ENCODE results near the gene COTL1. TPM values are rescaled to one million over a fixed set of nuclear protein-coding genes. Genes with fewer than 3 reads are reported as not detected.

The COTL1 gene
- total RNA-seq, 1 donor from 2014 or later, result 531 TPM

GRCh38 chr16:84544031-84544773 lies 73.7 kb downstream of the COTL1 start:
- DNase-seq (ENCODE audit: low spot score), result no peak
- H3K27me3 Mint-ChIP-seq (ENCODE audit: insufficient read depth), result no peaks in the 10 kb centered on the region
- H3K27ac Mint-ChIP-seq, result peak overlapping the region; percentile 42
- peak overlapping the region; percentile 43 for H3K4me3 Mint-ChIP-seq
- peaks cover 25% of the 10 kb centered on the region for H3K36me3 Mint-ChIP-seq (ENCODE audit: low read depth)
- no peaks in the 10 kb centered on the region for H3K9me3 Mint-ChIP-seq
- H3K4me1 Mint-ChIP-seq (ENCODE audit: low read depth), result peaks cover 54% of the 10 kb centered on the region
- intact Hi-C loops (cut with micrococcal nuclease), result no loop called here

- Mint-ChIP-seq H3K27me3 (ENCODE audit: insufficient read depth) (no peaks in the 10 kb centered on the region), H3K9me3 (no peaks in the 10 kb centered on the region), H3K4me3 (no peak overlapping the region), H3K4me1 (ENCODE audit: low read depth) (peaks cover 49% of the 10 kb centered on the region), H3K27ac (peak overlapping the region; percentile 10), H3K36me3 (ENCODE audit: low read depth) (peaks cover 25% of the 10 kb centered on the region)
- intact Hi-C loops (cut with micrococcal nuclease), result no loop called here
- DNase-seq (ENCODE audit: low spot score), result no peak
Observed at GRCh38 chr16:84543253-84543652, 74.6 kb downstream of the COTL1 start.

GRCh38 chr16:84541999-84542817 lies 75.7 kb downstream of the COTL1 start:
- Mint-ChIP-seq H3K9me3 (no peaks in the 10 kb centered on the region), H3K4me3 (no peak overlapping the region), H3K27me3 (ENCODE audit: insufficient read depth) (no peaks in the 10 kb centered on the region)

GRCh38 chr16:84540194-84540593 lies 77.7 kb downstream of the COTL1 start:
- no peak for DNase-seq (ENCODE audit: low spot score)
- H3K27ac Mint-ChIP-seq, result no peak overlapping the region
- no peaks in the 10 kb centered on the region for H3K9me3 Mint-ChIP-seq
- H3K4me3 Mint-ChIP-seq, result no peak overlapping the region
- intact Hi-C loops (cut with micrococcal nuclease), result no loop called here
- H3K36me3 Mint-ChIP-seq (ENCODE audit: low read depth), result peaks cover 22% of the 10 kb centered on the region
- H3K27me3 Mint-ChIP-seq (ENCODE audit: insufficient read depth), result no peaks in the 10 kb centered on the region
- peaks cover 42% of the 10 kb centered on the region for H3K4me1 Mint-ChIP-seq (ENCODE audit: low read depth)

More at GRCh38 chr16:84541999-84542817, 75.7 kb downstream of the COTL1 start:
- H3K36me3 Mint-ChIP-seq (ENCODE audit: low read depth), result peaks cover 24% of the 10 kb centered on the region
- intact Hi-C loops (cut with micrococcal nuclease), result no loop called here
- peaks cover 53% of the 10 kb centered on the region for H3K4me1 Mint-ChIP-seq (ENCODE audit: low read depth)
- no peak for DNase-seq (ENCODE audit: low spot score)
- H3K27ac Mint-ChIP-seq, result no peak overlapping the region

GRCh38 chr16:84538222-84538840 lies 79.5 kb downstream of the COTL1 start:
- Mint-ChIP-seq H3K27ac (no peak overlapping the region), H3K9me3 (no peaks in the 10 kb centered on the region), H3K4me3 (no peak overlapping the region), H3K36me3 (ENCODE audit: low read depth) (peaks cover 17% of the 10 kb centered on the region), H3K4me1 (ENCODE audit: low read depth) (peaks cover 28% of the 10 kb centered on the region), H3K27me3 (ENCODE audit: insufficient read depth) (no peaks in the 10 kb centered on the region)
- intact Hi-C loops (cut with micrococcal nuclease), result no loop called here
- no peak for DNase-seq (ENCODE audit: low spot score)

GRCh38 chr16:84537491-84538151 lies 80.3 kb downstream of the COTL1 start:
- peaks cover 30% of the 10 kb centered on the region for H3K4me1 Mint-ChIP-seq (ENCODE audit: low read depth)
- no peaks in the 10 kb centered on the region for H3K9me3 Mint-ChIP-seq
- DNase-seq (ENCODE audit: low spot score), result no peak
- H3K36me3 Mint-ChIP-seq (ENCODE audit: low read depth), result peaks cover 22% of the 10 kb centered on the region
- H3K4me3 Mint-ChIP-seq, result no peak overlapping the region
- intact Hi-C loops (cut with micrococcal nuclease), result no loop called here
- H3K27me3 Mint-ChIP-seq (ENCODE audit: insufficient read depth), result no peaks in the 10 kb centered on the region
- no peak overlapping the region for H3K27ac Mint-ChIP-seq

GRCh38 chr16:84535851-84536250 lies 82.0 kb downstream of the COTL1 start:
- Mint-ChIP-seq H3K27ac (no peak overlapping the region), H3K4me3 (no peak overlapping the region), H3K27me3 (ENCODE audit: insufficient read depth) (no peaks in the 10 kb centered on the region), H3K4me1 (ENCODE audit: low read depth) (peaks cover 31% of the 10 kb centered on the region), H3K9me3 (peaks cover 5% of the 10 kb centered on the region), H3K36me3 (ENCODE audit: low read depth) (peaks cover 37% of the 10 kb centered on the region)
- intact Hi-C loops (cut with micrococcal nuclease), result no loop called here
- no peak for DNase-seq (ENCODE audit: low spot score)

- no peak for DNase-seq (ENCODE audit: low spot score)
- Mint-ChIP-seq H3K27me3 (ENCODE audit: insufficient read depth) (no peaks in the 10 kb centered on the region), H3K27ac (no peak overlapping the region), H3K4me3 (no peak overlapping the region), H3K36me3 (ENCODE audit: low read depth) (peaks cover 41% of the 10 kb centered on the region), H3K4me1 (ENCODE audit: low read depth) (peaks cover 31% of the 10 kb centered on the region), H3K9me3 (peaks cover 9% of the 10 kb centered on the region)
- intact Hi-C loops (cut with micrococcal nuclease), result no loop called here
Observed at GRCh38 chr16:84535408-84535807, 82.5 kb downstream of the COTL1 start.

GRCh38 chr16:84534815-84535214 lies 83.1 kb downstream of the COTL1 start:
- intact Hi-C loops (cut with micrococcal nuclease), result no loop called here
- Mint-ChIP-seq H3K27me3 (ENCODE audit: insufficient read depth) (no peaks in the 10 kb centered on the region), H3K4me3 (no peak overlapping the region), H3K27ac (no peak overlapping the region), H3K4me1 (ENCODE audit: low read depth) (peaks cover 31% of the 10 kb centered on the region), H3K36me3 (ENCODE audit: low read depth) (peaks cover 45% of the 10 kb centered on the region), H3K9me3 (peaks cover 15% of the 10 kb centered on the region)
- no peak for DNase-seq (ENCODE audit: low spot score)

GRCh38 chr16:84532855-84533486 lies 84.9 kb downstream of the COTL1 start:
- Mint-ChIP-seq H3K9me3 (peaks cover 25% of the 10 kb centered on the region), H3K27ac (peak overlapping the region; percentile 48), H3K4me1 (ENCODE audit: low read depth) (peaks cover 25% of the 10 kb centered on the region), H3K36me3 (ENCODE audit: low read depth) (peaks cover 56% of the 10 kb centered on the region), H3K4me3 (no peak overlapping the region), H3K27me3 (ENCODE audit: insufficient read depth) (no peaks in the 10 kb centered on the region)
- no peak for DNase-seq (ENCODE audit: low spot score)
- intact Hi-C loops (cut with micrococcal nuclease), result no loop called here

GRCh38 chr16:84532291-84532724 lies 85.6 kb downstream of the COTL1 start:
- H3K27ac Mint-ChIP-seq, result peak overlapping the region; percentile 48
- no peaks in the 10 kb centered on the region for H3K27me3 Mint-ChIP-seq (ENCODE audit: insufficient read depth)
- no peak for DNase-seq (ENCODE audit: low spot score)
- H3K36me3 Mint-ChIP-seq (ENCODE audit: low read depth), result peaks cover 59% of the 10 kb centered on the region
- intact Hi-C loops (cut with micrococcal nuclease), result no loop called here
- peaks cover 18% of the 10 kb centered on the region for H3K4me1 Mint-ChIP-seq (ENCODE audit: low read depth)
- H3K4me3 Mint-ChIP-seq, result no peak overlapping the region
- peaks cover 25% of the 10 kb centered on the region for H3K9me3 Mint-ChIP-seq

GRCh38 chr16:84531671-84532111 lies 86.2 kb downstream of the COTL1 start:
- no peak overlapping the region for H3K4me3 Mint-ChIP-seq
- H3K4me1 Mint-ChIP-seq (ENCODE audit: low read depth), result peaks cover 19% of the 10 kb centered on the region
- peaks cover 61% of the 10 kb centered on the region for H3K36me3 Mint-ChIP-seq (ENCODE audit: low read depth)
- H3K27ac Mint-ChIP-seq, result no peak overlapping the region
- peaks cover 25% of the 10 kb centered on the region for H3K9me3 Mint-ChIP-seq
- no peaks in the 10 kb centered on the region for H3K27me3 Mint-ChIP-seq (ENCODE audit: insufficient read depth)
- DNase-seq (ENCODE audit: low spot score), result no peak
- intact Hi-C loops (cut with micrococcal nuclease), result no loop called here

All from activated T-helper 1 cell treated with anti-CD3 and anti-CD28 coated beads, Interleukin-12 subunit alpha, Interleukin-12 subunit beta, Interleukin-2, Interleukin-4 antibody, amounts not matched to agents 30 ng/mL and 10 ng/mL and 1 ng/mL, durations not matched to agents 14 hours and 24 hours and 36 hours (primary cell).